Caki2 (cell line): Measurements from ENCODE around the gene RHBDD3. TPM values are rescaled to one million over a fixed set of nuclear protein-coding genes. Genes with fewer than 3 reads are reported as not detected.
"Not testable (repeated sequence)": the region's sequence is repeated elsewhere in the genome, so short reads cannot be mapped to it uniquely, and the experiment has no call there.

Source experiments
- DNase-seq: peaks from one replicate; pipeline ENCODE4 v3.0.0-alpha.2; 2015; ENCODE audit warnings: low read depth
- in situ Hi-C: cut with HindIII; loops from 2 replicates; pipeline ENCODE4 v1.10.0; 2016; ENCODE audit warnings: low sequenced_read_pairs, low pct_unique_long_range_greater_than_20kb, mixed read lengths
- total RNA-seq: library from RNA; depleted of rRNA; stranded (reverse); fragments of >200 nt; shearing (Covaris generic); gene quantifications from 2 replicates; pipeline ENCODE4 v1.2.3, GENCODE V29; 2014; ENCODE audit warnings: low replicate concordance

The RHBDD3 gene
- total RNA-seq, 1 experiment from 2014 or later: 61.5 TPM

GRCh38 chr22:29231971-29232959 is 35.5 kb downstream of the RHBDD3 start:
- no peak for DNase-seq
- in situ Hi-C loops: no loop called here

- in situ Hi-C loops: no loop called here
- DNase-seq: no peak
These were observed 36.6 kb downstream of the RHBDD3 start for GRCh38 chr22:29230972-29231875.

- in situ Hi-C loops: no loop called here
- DNase-seq: no peak
These were observed 41.3 kb downstream of the RHBDD3 start for GRCh38 chr22:29226351-29226981.

GRCh38 chr22:29225422-29226090 is 42.2 kb downstream of the RHBDD3 start:
- in situ Hi-C loops: no loop called here
- DNase-seq: no peak

GRCh38 chr22:29224859-29225410 is 42.8 kb downstream of the RHBDD3 start:
- DNase-seq: no peak
- in situ Hi-C loops: no loop called here

GRCh38 chr22:29224121-29224858 is 43.5 kb downstream of the RHBDD3 start:
- in situ Hi-C loops: no loop called here
- no peak for DNase-seq

- in situ Hi-C loops: no loop called here
- no peak for DNase-seq
These were observed 47.7 kb downstream of the RHBDD3 start for GRCh38 chr22:29219881-29220670.

- DNase-seq, in situ Hi-C loops: not testable (repeated sequence)
These were observed 48.4 kb downstream of the RHBDD3 start for GRCh38 chr22:29219409-29219782.

GRCh38 chr22:29218758-29219408 is 48.9 kb downstream of the RHBDD3 start:
- no peak for DNase-seq
- in situ Hi-C loops: no loop called here

GRCh38 chr22:29217827-29218757 is 49.7 kb downstream of the RHBDD3 start:
- DNase-seq: no peak
- in situ Hi-C loops: no loop called here

- no peak for DNase-seq
- in situ Hi-C loops: no loop called here
These were observed 50.7 kb downstream of the RHBDD3 start for GRCh38 chr22:29216873-29217666.

- no peak for DNase-seq
- in situ Hi-C loops: no loop called here
These were observed 51.5 kb downstream of the RHBDD3 start for GRCh38 chr22:29216011-29216872.

- in situ Hi-C loops: no loop called here
- no peak for DNase-seq
These were observed 52.5 kb downstream of the RHBDD3 start for GRCh38 chr22:29215012-29215860.
